Breast epithelium (tissue), 4 donors: ENCODE data around the gene OTOP2. TPM values are rescaled to one million over a fixed set of nuclear protein-coding genes. Genes with fewer than 3 reads are reported as not detected.
"Not testable (repeated sequence)": the region's sequence is repeated elsewhere in the genome, so short reads cannot be mapped to it uniquely, and the experiment has no call there.

Experiments
- DNase-seq, 2 donors: peaks; one replicate each; pipeline ENCODE4 v3.0.0-alpha.2; 2019; ENCODE audit warnings: low spot score in 2 of 2
- H3K27ac ChIP-seq, 2 donors: fragments of 200-600 bp; sonication (generic) in 1 of 2; one replicate each; pipeline ENCODE4 v1.5.1; 2016 to 2019; ENCODE audit warnings: mild to moderate bottlenecking in 1 of 2
- H3K27me3 ChIP-seq, 2 donors: fragments of 200-600 bp; sonication (generic) in 1 of 2; one replicate each; pipeline versions ENCODE4 v1.5.1 to v1.6.0; 2017 to 2019; ENCODE audit warnings: control low read depth in 1 of 2, mild to moderate bottlenecking in 1 of 2
- H3K36me3 ChIP-seq: fragments of 200-600 bp; one replicate; pipeline ENCODE4 v1.5.1; 2019
- H3K4me1 ChIP-seq, 2 donors: fragments of 200-600 bp; sonication (generic); one replicate each; pipeline ENCODE4 v1.5.1; 2016 to 2019; ENCODE audit warnings: control low read depth in 1 of 2
- H3K4me3 ChIP-seq, 3 donors: fragments of 200-600 bp; sonication (generic); 1 replicate in 2 of 3; 2 replicates in 1 of 3; pipeline ENCODE4 v1.5.1; 2016 to 2019; ENCODE audit warnings: mild to moderate bottlenecking in 3 of 3, moderate library complexity in 2 of 3
- H3K9me3 ChIP-seq, 2 donors: fragments of 200-600 bp; sonication (generic) in 1 of 2; one replicate each; pipeline ENCODE4 v1.5.1; 2016 to 2019; ENCODE audit warnings: control low read depth in 1 of 2
- POLR2A ChIP-seq: fragments of 450-650 bp; IDR thresholded peaks from one replicate; pipeline ENCODE4 v1.6.1; 2016; ENCODE audit warnings: antibody characterized with exemption, mild to moderate bottlenecking, moderate library complexity
- POLR2AphosphoS5 ChIP-seq, 3 donors: sonication (generic); formaldehyde crosslinking; IDR thresholded peaks; one replicate each; pipeline ENCODE4 v1.6.1; 2017; ENCODE audit warnings: antibody characterized with exemption in 3 of 3
- intact Hi-C: fragments of 100-400 bp; cut with DNase I; formaldehyde crosslinking; loops from one replicate; pipeline ENCODE4 v1.15.1; 2023; ENCODE audit warnings: low total_unique reads
- total RNA-seq, 3 donors: library from RNA; depleted of rRNA; stranded (reverse); fragments of >200 nt; gene quantifications; one replicate each; pipeline ENCODE4 v1.1.0, GENCODE V29; 2016
- TF ChIP-seq, protein P1 (sequence below), 3 donors: fragments of 450-650 bp; IDR thresholded peaks; one replicate each; pipeline ENCODE4 v1.5.1; 2016 to 2017; ENCODE audit warnings: antibody characterized with exemption in 3 of 3, mild to moderate bottlenecking in 3 of 3, moderate library complexity in 3 of 3

The OTOP2 gene
- total RNA-seq, 3 donors from 2014 or later, result 0.33 TPM; not detected in 2

DNA sequence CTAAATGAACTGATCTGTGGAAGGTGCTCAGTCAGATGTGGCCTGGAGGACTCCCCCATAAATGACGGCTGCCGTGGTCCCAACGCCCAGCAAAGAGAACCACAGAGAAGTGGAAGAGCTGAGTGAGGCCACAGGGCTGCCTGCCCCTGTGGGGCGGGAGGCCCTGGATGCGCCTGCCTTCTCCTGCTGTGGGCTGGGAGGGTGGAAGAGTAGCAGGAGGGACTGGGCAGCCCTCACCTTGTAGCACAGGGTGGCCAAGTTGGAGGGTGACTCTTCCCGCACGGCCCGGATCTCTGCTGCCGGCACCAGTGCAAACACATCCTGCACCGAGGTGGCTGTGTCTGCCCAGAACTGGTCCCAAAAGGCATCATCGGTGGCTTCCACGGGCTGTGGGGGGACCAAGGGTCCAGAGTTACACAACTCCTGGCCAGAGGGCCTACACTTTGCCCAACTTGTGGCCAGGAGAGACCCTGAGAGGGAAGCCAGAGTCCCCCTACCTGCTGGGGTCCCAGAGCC is 40.2 kb downstream of the OTOP2 start:
- no peaks in the 10 kb centered on the region for H3K36me3 ChIP-seq
- no peak overlapping the region for H3K27ac ChIP-seq
- H3K9me3 ChIP-seq, result no peaks in the 10 kb centered on the region
- DNase-seq, result no peak
- intact Hi-C loops, result no loop called here
- no peak for TF ChIP-seq POLR2A
- TF ChIP-seq POLR2AphosphoS5 (IDR thresholded peaks at IDR 0.05), result no peak
- TF ChIP-seq, protein P1, sequence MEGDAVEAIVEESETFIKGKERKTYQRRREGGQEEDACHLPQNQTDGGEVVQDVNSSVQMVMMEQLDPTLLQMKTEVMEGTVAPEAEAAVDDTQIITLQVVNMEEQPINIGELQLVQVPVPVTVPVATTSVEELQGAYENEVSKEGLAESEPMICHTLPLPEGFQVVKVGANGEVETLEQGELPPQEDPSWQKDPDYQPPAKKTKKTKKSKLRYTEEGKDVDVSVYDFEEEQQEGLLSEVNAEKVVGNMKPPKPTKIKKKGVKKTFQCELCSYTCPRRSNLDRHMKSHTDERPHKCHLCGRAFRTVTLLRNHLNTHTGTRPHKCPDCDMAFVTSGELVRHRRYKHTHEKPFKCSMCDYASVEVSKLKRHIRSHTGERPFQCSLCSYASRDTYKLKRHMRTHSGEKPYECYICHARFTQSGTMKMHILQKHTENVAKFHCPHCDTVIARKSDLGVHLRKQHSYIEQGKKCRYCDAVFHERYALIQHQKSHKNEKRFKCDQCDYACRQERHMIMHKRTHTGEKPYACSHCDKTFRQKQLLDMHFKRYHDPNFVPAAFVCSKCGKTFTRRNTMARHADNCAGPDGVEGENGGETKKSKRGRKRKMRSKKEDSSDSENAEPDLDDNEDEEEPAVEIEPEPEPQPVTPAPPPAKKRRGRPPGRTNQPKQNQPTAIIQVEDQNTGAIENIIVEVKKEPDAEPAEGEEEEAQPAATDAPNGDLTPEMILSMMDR (IDR thresholded peaks at IDR 0.05), result no peak
- H3K4me1 ChIP-seq, result peaks cover 0 to 3% of the 10 kb centered on the region in 2 donors
- H3K27me3 ChIP-seq, result no peaks in the 10 kb centered on the region
- no peak overlapping the region for H3K4me3 ChIP-seq

DNA sequence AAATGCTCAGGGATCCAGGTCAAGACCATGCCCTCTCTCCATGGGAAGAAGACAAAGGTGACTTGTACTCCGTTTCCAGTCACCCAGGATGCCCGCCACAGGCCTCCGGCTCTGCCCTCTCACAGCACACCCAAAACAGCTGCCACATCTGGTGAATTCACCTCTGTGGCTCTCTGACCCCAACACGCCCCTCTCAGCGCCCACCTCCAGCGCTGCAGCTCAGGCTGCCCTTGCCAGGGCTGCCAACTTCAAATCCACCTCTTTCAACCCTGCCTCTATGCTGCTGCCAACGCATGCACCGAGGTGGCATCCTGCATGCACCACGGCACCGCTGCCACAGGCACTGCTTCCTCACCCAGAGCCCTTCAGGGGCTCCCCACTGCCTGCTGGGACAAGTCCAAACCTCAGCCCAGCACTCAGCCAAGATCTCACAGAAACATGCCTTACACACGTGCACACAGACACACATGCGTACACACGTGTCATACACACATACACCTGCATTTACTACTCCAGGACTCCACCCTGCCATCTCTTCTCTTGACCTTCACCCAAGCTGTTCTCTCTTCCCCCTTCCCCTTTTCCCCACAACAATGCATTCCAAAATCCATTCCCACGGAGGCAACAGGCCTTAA is 41.0 kb downstream of the OTOP2 start:
- TF ChIP-seq, protein P1 (IDR thresholded peaks at IDR 0.05), result no peak
- TF ChIP-seq POLR2AphosphoS5 (IDR thresholded peaks at IDR 0.05), result no peak
- TF ChIP-seq POLR2A, result no peak
- Histone ChIP-seq H3K4me3 (no peak overlapping the region), H3K4me1 (peaks cover 0 to 3% of the 10 kb centered on the region in 2 donors), H3K9me3 (no peaks in the 10 kb centered on the region), H3K36me3 (no peaks in the 10 kb centered on the region), H3K27me3 (no peaks in the 10 kb centered on the region), H3K27ac (no peak overlapping the region)
- DNase-seq, result no peak
- intact Hi-C loops, result no loop called here

DNA sequence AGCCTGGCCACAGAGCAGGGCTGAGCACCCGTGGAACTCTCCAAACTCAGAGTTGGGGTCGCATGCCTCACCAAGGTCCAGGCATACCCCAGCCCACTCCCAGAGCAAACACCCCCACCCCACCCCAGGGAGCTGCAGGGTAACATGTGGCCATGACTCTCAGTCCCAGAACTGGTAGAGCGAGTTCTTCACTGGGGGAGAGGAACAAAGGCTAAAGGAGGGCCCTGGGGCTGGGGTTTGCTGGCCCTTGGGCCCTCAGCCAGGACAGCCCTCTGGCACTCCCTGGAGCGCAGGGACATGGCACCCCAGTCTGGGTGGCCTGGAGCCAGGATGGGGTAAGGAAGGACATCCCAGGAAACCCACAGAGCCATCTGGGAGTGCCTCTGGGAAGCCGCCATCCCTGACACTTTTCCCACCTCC is 44.3 kb downstream of the OTOP2 start:
- no peak overlapping the region for H3K4me3 ChIP-seq
- intact Hi-C loops, result no loop called here
- no peaks in the 10 kb centered on the region for H3K9me3 ChIP-seq
- no peaks in the 10 kb centered on the region for H3K36me3 ChIP-seq
- peak in 1 of 2 donors; percentile 48 for DNase-seq
- TF ChIP-seq POLR2A (no peak), POLR2AphosphoS5 (IDR thresholded peaks at IDR 0.05) (no peak)
- TF ChIP-seq, protein P1 (IDR thresholded peaks at IDR 0.05), result no peak
- peak overlapping the region; percentile 60 to 74 for H3K27ac ChIP-seq
- H3K4me1 ChIP-seq, result peaks cover 0 to 3% of the 10 kb centered on the region in 2 donors
- H3K27me3 ChIP-seq, result no peaks in the 10 kb centered on the region

DNA sequence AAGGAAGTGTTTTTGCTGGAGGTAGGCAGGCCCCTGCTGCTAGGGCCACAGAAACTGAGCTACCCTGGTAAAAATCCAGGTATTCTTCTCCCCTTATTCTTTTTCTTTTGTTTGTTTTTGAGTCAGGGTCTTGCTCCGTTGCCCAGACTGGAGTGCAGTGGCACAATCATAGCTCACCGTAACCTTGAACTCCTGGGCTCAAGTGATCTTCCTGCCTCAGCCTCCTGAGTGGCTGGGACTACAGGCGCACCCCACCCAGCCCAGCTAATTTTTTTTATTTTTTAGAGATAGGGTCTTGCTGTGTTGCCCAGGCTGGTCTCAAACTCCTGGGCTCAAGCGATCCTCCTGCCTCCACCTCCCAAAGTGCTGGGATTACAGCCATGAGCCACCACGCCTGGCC is 45.4 kb downstream of the OTOP2 start:
- H3K27ac ChIP-seq, result peak overlapping the region in 1 of 2 donors; percentile 3
- H3K9me3 ChIP-seq, H3K4me3 ChIP-seq, H3K4me1 ChIP-seq, H3K36me3 ChIP-seq, H3K27me3 ChIP-seq, DNase-seq, intact Hi-C loops: not testable (repeated sequence)

DNA sequence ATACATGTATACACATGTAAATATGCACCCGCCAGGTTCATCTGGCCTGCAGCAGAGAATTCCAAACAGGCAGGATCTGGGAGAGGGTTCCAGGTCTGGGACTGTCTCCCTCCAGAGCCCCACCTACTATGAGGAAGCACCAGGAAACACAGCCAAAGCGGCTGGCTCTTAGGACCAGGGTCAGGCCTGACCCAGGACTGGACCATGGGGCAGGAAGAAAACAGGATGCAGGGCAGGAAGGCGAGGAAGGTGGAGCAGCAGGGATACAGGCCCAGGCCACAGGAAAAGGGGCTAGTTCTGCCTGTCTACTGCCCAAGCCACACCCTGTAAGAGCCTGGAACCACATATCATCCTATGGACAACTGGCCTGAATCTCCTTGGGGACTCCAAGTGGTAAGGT is 46.3 kb downstream of the OTOP2 start:
- TF ChIP-seq, protein P1 (IDR thresholded peaks at IDR 0.05), result no peak
- TF ChIP-seq POLR2AphosphoS5 (IDR thresholded peaks at IDR 0.05) (no peak), POLR2A (no peak)
- Histone ChIP-seq H3K36me3 (no peaks in the 10 kb centered on the region), H3K9me3 (no peaks in the 10 kb centered on the region), H3K4me1 (peaks cover 0 to 3% of the 10 kb centered on the region in 2 donors), H3K27me3 (no peaks in the 10 kb centered on the region), H3K27ac (peak overlapping the region in 1 of 2 donors; percentile 94), H3K4me3 (peak overlapping the region in 2 of 3 donors; percentile 77 to 84)
- DNase-seq, result no peak
- intact Hi-C loops, result no loop called here
